HepG2 (cell line): ENCODE data around the gene POM121. TPM values are rescaled to one million over a fixed set of nuclear protein-coding genes. Genes with fewer than 3 reads are reported as not detected.

Experiments
- FOXK1 ChIP-seq: sonication (generic); formaldehyde crosslinking; IDR thresholded peaks from 2 replicates; pipeline ENCODE4 v1.4.0; 2020; ENCODE audit warnings: low read depth, missing genetic modification reagents, borderline replicate concordance
- HES4 ChIP-seq: sonication (generic); formaldehyde crosslinking; IDR thresholded peaks from 2 replicates; pipeline ENCODE4 v1.9.0; 2021; ENCODE audit warnings: mild to moderate bottlenecking, missing genetic modification reagents, borderline replicate concordance
- KDM1A ChIP-seq: IDR thresholded peaks from 2 replicates; pipeline ENCODE4 v1.6.1; 2016; ENCODE audit warnings: missing compliant biosample characterization
- KDM4B ChIP-seq: sonication (generic); formaldehyde crosslinking; IDR thresholded peaks from 2 replicates; pipeline ENCODE4 v1.4.0; 2020; ENCODE audit warnings: missing genetic modification reagents
- MBD4 ChIP-seq: IDR thresholded peaks from 2 replicates; pipeline ENCODE4 v1.6.1; 2012; ENCODE audit warnings: low read length, inconsistent platforms, borderline replicate concordance
- MXD4 ChIP-seq: IDR thresholded peaks from 2 replicates; pipeline ENCODE4 v1.6.1; 2016; ENCODE audit warnings: mild to moderate bottlenecking, missing biosample characterization, missing genetic modification reagents
- REPIN1 ChIP-seq: sonication (generic); formaldehyde crosslinking; IDR thresholded peaks from 2 replicates; pipeline ENCODE4 v1.8.0; 2022; ENCODE audit warnings: missing genetic modification reagents, low read depth, mild to moderate bottlenecking, borderline replicate concordance
- RFX5 ChIP-seq: IDR thresholded peaks from 2 replicates; pipeline ENCODE4 v1.6.1; 2011; ENCODE audit warnings: low read depth, low read length, improper control_type of control experiment
- ZNF207 ChIP-seq: fragments of 450-650 bp; IDR thresholded peaks from 2 replicates; pipeline ENCODE4 v1.6.1; 2016; ENCODE audit warnings: antibody characterized with exemption, borderline replicate concordance
- ZNF24 ChIP-seq: fragments of 450-650 bp; IDR thresholded peaks from 2 replicates; pipeline ENCODE4 v1.6.1; 2017; ENCODE audit warnings: antibody characterized with exemption, mild to moderate bottlenecking
- ZNF260 ChIP-seq: sonication (generic); formaldehyde crosslinking; IDR thresholded peaks from 2 replicates; pipeline ENCODE4 v1.4.0; 2020; ENCODE audit warnings: missing genetic modification reagents, low read depth, mild to moderate bottlenecking, borderline replicate concordance
- ZNF263 ChIP-seq: sonication (generic); formaldehyde crosslinking; IDR thresholded peaks from 2 replicates; pipeline ENCODE4 v1.4.0; 2020; ENCODE audit warnings: missing genetic modification reagents
- ZNF598 ChIP-seq: sonication (generic); formaldehyde crosslinking; IDR thresholded peaks from 2 replicates; pipeline ENCODE4 v1.5.1; 2020; ENCODE audit warnings: mild to moderate bottlenecking, missing genetic modification reagents, borderline replicate concordance
- ZNF761 ChIP-seq: sonication (generic); formaldehyde crosslinking; conservative IDR thresholded peaks from 2 replicates; pipeline ENCODE4 v1.4.0; 2020; ENCODE audit warnings: mild to moderate bottlenecking, missing genetic modification reagents
- ZNF775 ChIP-seq: sonication (generic); formaldehyde crosslinking; IDR thresholded peaks from 2 replicates; pipeline ENCODE4 v1.4.0; 2020; ENCODE audit warnings: missing genetic modification reagents, mild to moderate bottlenecking, moderate library complexity, borderline replicate concordance
- ZNF850 ChIP-seq: sonication (generic); formaldehyde crosslinking; conservative IDR thresholded peaks from 2 replicates; pipeline ENCODE4 v1.9.0; 2021; ENCODE audit warnings: mild to moderate bottlenecking, missing genetic modification reagents
- polyA plus RNA-seq, 8 experiments: library from polyadenylated mRNA; depleted of rRNA in 3 of 8; stranded (reverse) in 7 of 8; unstranded in 1 of 8; fragments of >200 nt; fragmentation: Illumina TruSeq in 4 of 8; extraction: Trizol in 4 of 8; gene quantifications; 2 replicates each; pipeline versions ENCODE4 v1.2.1 to v1.2.3, GENCODE V29; 2011 to 2016; ENCODE audit warnings: low read depth in 4 of 8, missing spikeins in 1 of 8, mixed read lengths in 1 of 8; ENCODE audit not compliant: insufficient read depth in 1 of 8
- total RNA-seq, 5 experiments: library from RNA; depleted of rRNA; stranded (reverse); fragments of >200 nt; fragmentation: Illumina TruSeq; extraction: Trizol; gene quantifications; 2 replicates each; pipeline ENCODE4 v1.2.3, GENCODE V29; 2016; ENCODE audit warnings: low read depth in 1 of 5
- TF ChIP-seq, protein P1 (sequence below): sonication (generic); formaldehyde crosslinking; IDR thresholded peaks from 2 replicates; pipeline ENCODE4 v1.4.0; 2020; ENCODE audit warnings: missing genetic modification reagents
- TF ChIP-seq, protein P2 (sequence below): IDR thresholded peaks from 2 replicates; pipeline ENCODE4 v1.6.1; 2018; ENCODE audit warnings: missing genetic modification reagents, mild to moderate bottlenecking, missing compliant biosample characterization
- TF ChIP-seq, protein P3 (sequence below): sonication (generic); formaldehyde crosslinking; IDR thresholded peaks from 2 replicates; pipeline ENCODE4 v1.5.1; 2020; ENCODE audit warnings: mild to moderate bottlenecking, missing genetic modification reagents, borderline replicate concordance
- TF ChIP-seq, protein P4 (sequence below), 2 experiments: fragments of 450-650 bp in 1 of 2; sonication (generic) in 1 of 2; formaldehyde crosslinking; IDR thresholded peaks; 2 replicates each; pipeline versions ENCODE4 v1.5.0 to v1.8.0; 2020 to 2022; ENCODE audit warnings: mild to moderate bottlenecking in 1 of 2, missing genetic modification reagents in 1 of 2

The POM121 gene
- total and polyA plus RNA-seq, 2 of the 13 experiments (the other 11 are each of a cell fraction or from before 2014, with no cell fraction given), result 8.4 to 10.3 TPM

DNA sequence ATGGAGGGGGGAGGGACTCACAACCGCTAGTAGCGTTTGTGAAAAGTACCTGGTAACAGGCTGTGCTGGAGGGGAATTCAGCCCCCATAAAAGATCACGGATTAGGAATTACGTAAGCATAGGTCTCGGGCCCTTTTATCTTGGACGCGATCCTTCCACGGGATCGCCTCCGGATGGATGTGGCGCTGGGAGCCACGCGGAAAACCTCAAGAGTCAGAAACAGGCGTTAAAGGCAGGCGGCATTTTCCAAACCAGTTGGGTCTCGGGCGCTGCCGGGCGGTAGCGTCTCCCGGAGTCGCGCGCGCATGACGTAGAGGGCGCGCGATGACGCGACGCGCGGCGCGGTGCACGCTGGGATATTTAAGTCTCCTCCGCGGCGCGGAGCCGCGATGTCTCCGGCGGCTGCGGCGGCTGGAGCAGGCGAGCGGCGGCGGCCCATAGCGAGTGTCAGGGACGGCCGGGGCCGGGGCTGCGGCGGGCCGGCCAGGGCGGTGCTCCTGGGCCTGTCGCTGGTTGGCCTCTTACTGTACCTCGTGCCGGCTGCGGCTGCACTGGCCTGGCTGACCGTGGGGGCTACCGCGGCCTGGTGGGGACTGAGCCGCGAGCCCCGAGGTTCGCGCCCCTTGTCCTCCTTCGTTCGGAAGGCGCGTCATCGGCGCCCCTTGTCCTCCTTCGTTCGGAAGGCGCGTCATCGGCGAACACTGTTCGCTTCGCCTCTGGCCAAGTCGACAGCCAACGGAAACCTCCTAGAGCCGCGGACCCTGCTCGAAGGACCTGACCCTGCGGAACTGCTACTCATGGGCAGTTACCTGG lies at the start of gene POM121 (continued):
- TF ChIP-seq REPIN1, result no peak
- peak; percentile 80; the same call in 1 of the 2 replicates for TF ChIP-seq MXD4 (CRISPR knock-in tag)
- TF ChIP-seq RFX5, result no peak
- TF ChIP-seq ZNF761 (CRISPR knock-in tag), result 0 out of 2 replicates have a peak, but pooled peaks have one; percentile 62
- no peak for TF ChIP-seq ZNF260 (CRISPR knock-in tag)
- TF ChIP-seq, protein P1, sequence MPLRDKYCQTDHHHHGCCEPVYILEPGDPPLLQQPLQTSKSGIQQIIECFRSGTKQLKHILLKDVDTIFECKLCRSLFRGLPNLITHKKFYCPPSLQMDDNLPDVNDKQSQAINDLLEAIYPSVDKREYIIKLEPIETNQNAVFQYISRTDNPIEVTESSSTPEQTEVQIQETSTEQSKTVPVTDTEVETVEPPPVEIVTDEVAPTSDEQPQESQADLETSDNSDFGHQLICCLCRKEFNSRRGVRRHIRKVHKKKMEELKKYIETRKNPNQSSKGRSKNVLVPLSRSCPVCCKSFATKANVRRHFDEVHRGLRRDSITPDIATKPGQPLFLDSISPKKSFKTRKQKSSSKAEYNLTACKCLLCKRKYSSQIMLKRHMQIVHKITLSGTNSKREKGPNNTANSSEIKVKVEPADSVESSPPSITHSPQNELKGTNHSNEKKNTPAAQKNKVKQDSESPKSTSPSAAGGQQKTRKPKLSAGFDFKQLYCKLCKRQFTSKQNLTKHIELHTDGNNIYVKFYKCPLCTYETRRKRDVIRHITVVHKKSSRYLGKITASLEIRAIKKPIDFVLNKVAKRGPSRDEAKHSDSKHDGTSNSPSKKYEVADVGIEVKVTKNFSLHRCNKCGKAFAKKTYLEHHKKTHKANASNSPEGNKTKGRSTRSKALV (CRISPR knock-in tag), result no peak
- TF ChIP-seq, protein P2, sequence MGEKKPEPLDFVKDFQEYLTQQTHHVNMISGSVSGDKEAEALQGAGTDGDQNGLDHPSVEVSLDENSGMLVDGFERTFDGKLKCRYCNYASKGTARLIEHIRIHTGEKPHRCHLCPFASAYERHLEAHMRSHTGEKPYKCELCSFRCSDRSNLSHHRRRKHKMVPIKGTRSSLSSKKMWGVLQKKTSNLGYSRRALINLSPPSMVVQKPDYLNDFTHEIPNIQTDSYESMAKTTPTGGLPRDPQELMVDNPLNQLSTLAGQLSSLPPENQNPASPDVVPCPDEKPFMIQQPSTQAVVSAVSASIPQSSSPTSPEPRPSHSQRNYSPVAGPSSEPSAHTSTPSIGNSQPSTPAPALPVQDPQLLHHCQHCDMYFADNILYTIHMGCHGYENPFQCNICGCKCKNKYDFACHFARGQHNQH (CRISPR knock-in tag), result peak; percentile 74; the same call in 1 of the 2 replicates
- TF ChIP-seq HES4 (CRISPR knock-in tag), result peak; percentile 40; the same call in 1 of the 2 replicates
- TF ChIP-seq, protein P3, sequence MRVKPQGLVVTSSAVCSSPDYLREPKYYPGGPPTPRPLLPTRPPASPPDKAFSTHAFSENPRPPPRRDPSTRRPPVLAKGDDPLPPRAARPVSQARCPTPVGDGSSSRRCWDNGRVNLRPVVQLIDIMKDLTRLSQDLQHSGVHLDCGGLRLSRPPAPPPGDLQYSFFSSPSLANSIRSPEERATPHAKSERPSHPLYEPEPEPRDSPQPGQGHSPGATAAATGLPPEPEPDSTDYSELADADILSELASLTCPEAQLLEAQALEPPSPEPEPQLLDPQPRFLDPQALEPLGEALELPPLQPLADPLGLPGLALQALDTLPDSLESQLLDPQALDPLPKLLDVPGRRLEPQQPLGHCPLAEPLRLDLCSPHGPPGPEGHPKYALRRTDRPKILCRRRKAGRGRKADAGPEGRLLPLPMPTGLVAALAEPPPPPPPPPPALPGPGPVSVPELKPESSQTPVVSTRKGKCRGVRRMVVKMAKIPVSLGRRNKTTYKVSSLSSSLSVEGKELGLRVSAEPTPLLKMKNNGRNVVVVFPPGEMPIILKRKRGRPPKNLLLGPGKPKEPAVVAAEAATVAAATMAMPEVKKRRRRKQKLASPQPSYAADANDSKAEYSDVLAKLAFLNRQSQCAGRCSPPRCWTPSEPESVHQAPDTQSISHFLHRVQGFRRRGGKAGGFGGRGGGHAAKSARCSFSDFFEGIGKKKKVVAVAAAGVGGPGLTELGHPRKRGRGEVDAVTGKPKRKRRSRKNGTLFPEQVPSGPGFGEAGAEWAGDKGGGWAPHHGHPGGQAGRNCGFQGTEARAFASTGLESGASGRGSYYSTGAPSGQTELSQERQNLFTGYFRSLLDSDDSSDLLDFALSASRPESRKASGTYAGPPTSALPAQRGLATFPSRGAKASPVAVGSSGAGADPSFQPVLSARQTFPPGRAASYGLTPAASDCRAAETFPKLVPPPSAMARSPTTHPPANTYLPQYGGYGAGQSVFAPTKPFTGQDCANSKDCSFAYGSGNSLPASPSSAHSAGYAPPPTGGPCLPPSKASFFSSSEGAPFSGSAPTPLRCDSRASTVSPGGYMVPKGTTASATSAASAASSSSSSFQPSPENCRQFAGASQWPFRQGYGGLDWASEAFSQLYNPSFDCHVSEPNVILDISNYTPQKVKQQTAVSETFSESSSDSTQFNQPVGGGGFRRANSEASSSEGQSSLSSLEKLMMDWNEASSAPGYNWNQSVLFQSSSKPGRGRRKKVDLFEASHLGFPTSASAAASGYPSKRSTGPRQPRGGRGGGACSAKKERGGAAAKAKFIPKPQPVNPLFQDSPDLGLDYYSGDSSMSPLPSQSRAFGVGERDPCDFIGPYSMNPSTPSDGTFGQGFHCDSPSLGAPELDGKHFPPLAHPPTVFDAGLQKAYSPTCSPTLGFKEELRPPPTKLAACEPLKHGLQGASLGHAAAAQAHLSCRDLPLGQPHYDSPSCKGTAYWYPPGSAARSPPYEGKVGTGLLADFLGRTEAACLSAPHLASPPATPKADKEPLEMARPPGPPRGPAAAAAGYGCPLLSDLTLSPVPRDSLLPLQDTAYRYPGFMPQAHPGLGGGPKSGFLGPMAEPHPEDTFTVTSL (CRISPR knock-in tag), result no peak
- no peak for TF ChIP-seq ZNF207
- no peak for TF ChIP-seq ZNF775 (CRISPR knock-in tag)
- no peak for TF ChIP-seq KDM1A (CRISPR knock-in tag)
- TF ChIP-seq ZNF850 (CRISPR knock-in tag), result no peak
- no peak for TF ChIP-seq ZNF263
- TF ChIP-seq ZNF24, result no peak
- peak; percentile 89; the same call in 1 of the 2 replicates for TF ChIP-seq FOXK1 (CRISPR knock-in tag)
- TF ChIP-seq, protein P4, sequence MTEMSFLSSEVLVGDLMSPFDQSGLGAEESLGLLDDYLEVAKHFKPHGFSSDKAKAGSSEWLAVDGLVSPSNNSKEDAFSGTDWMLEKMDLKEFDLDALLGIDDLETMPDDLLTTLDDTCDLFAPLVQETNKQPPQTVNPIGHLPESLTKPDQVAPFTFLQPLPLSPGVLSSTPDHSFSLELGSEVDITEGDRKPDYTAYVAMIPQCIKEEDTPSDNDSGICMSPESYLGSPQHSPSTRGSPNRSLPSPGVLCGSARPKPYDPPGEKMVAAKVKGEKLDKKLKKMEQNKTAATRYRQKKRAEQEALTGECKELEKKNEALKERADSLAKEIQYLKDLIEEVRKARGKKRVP (CRISPR knock-in tag; IDR thresholded peaks at IDR 0.05), result no peak
- no peak for TF ChIP-seq ZNF598 (CRISPR knock-in tag)
- no peak for TF ChIP-seq MBD4
- no peak for TF ChIP-seq KDM4B (CRISPR knock-in tag)
